HG03442 (cell line): ENCODE measurements around the gene RAX.
A peak's percentile ranks its signal among the peaks of the same experiment; 100 is the strongest.

Source experiments
- ATAC-seq: cut with Tn5 transposase; IDR thresholded peaks from one replicate; pipeline ENCODE4 v1.9.1; 2021; ENCODE audit warnings: mild to moderate bottlenecking, moderate library complexity; ENCODE audit not compliant: unreplicated experiment

The RAX gene

DNA sequence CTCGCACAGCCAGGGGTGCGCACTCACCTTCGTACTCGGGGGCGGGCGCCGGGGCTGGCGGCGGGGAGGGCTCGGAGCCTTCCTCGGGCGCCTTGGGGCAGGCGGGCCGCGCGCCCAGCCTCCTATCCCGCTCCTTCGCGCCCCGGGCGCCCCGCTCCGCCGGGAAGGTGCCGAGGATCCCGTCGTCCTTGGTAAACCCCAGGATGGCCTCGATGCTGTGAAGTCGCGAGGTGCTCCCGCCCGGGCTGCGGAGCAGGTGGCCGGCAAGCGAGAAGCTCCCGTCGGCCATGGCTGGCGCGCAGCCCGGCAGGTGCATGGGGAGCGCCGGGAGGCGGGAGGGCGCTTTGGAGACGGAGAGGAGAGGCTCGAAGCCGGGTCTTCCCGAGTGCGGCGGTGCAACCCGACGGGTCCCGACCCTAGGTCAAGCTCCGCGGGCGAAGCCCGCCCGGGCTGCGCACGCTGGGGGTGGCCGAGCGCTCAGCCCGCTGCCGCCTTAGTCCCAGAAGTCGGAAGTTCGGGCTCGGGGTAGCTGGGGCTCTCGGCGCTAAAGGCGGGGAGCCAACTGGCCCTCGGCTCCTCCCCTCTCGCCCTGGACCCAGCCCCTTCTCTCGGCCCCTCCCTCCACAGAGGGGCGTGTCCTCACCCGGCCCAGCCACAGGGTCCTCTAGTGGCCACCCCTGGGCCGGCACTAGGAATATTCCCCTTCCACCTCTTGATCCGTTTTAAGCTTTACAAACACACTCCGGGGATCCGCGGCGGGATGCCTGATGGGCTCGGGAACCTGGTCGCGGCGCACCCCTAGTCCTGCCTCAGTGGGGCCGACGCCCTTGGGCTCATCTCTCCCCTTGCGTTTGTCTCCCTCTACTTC, at the start of gene RAX:
Gene RAX (minus strand): TSS at position 564 of the 868 bp plus-strand sequence. CDS start 248 bp downstream, at position 316.
- ATAC-seq, result no peak

DNA sequence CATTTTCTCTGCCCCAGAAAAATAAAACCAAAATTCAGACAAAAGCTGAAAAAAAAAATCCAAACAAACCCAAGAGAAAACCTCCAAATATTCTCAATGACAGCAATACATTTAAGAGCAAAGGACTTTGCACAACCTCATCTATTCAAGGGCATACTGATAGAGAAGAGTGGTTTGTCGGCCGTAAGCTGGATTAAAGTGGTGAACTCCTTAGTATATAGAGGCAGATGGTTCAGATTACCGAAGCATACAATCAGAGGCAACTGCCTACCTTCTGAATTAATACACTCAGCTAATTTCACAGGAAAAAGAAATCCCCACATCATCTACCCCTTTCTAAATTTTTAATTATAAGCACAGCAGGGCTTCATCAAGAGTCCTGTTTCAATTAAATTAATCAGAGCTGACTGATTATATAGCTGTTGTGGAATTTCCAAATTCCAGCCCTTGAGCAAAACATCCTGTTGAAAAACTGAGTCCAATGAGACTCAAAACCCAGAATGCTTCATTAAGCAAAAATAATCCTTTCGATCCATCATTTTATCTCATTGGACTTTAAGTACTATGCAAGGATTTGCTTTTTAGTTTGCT, 45.3 kb upstream of the RAX start, which contains the start of gene CPLX4:
Gene CPLX4 (minus strand): TSS at position 190 of the 591 bp plus-strand sequence. CDS start 187 bp downstream, at position 3.
- no peak for ATAC-seq

DNA sequence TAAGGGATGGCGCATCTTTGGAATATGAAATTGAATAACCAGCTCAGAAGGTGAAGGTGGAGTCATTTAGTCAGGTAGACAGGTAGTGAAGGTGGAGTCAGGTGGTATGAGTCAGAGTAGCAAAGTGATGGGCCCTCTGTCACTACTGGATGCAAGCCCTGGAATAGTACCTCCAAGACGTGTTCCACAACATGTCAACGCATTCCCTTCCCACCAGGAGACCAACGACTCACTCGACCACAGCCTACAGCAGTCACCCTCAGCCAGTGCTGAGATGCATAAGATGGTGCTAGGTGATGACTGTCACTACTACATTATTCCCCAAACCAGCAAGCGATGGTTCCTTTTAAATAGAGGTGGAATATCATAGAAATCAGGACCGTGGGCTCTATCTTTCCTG, 38.4 kb upstream of the RAX start:
- no peak for ATAC-seq

DNA sequence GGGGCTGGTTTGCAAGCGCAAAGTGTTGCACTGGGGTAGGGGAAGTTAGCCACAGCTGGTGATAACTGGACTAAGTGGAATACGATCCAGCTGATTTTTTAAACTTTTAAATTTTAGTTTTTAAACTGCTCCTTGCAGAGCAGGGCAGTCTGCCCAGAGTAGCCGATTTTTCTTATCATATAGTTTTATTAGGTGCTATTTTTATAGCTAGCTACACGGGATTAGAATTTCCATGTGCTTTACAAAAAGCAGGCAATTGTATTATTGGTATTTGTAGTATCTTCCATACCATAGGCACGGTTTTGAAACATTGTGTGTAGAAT, 35.6 kb upstream of the RAX start:
- no peak for ATAC-seq

DNA sequence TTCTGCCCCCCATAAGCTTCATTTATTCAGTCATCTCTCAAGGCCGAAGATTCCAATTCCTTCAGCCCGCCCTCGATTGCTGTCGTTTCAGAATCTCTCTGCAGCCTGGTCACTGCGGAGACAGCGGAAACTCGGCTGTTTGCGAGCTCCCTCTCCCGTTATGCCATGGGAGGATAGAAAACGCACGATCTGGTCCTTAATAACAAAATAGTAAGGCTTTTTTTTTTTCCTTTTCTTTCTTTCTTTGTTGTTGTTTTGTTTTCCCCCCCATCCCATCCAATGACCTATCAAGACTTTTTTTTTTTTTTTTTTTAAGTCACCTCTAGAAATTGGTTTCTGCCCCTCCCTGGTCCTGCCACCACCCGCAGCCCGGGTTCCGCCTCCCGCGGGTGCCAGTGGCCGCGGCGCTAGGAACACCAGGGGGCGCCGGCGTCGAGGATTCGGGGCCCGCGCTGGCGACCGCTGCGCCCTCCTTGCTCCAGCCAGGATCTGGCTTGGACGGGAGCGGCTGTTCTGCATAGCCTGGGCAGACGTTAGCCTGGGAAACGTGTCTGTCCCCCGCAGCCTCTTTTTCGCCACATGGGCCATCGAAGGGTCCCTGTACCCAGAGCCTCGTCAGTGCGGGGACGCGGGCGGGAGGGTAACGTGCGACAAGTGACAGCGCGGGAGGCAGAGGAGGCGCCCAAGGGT, 35.1 kb upstream of the RAX start:
- ATAC-seq, result peak; percentile 88

DNA sequence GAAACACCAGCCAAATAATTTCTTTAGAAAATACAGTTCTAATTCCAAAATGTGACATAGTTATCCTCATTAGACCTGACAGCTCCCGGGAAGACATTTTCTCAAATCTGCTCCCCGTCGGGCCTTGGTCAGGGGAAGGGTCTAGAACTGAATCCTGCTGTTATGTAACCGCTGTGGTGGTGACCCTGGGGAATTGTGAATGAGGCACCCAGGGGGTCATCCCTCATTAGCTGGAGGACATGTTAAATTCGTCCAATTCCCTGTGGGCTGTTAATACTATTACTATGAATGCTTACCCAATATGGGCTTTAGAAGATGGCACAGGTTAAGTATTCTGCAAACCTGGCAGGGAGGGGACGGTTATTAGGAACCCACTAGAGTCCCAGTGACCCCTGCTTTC, 33.4 kb upstream of the RAX start:
- ATAC-seq, result no peak

DNA sequence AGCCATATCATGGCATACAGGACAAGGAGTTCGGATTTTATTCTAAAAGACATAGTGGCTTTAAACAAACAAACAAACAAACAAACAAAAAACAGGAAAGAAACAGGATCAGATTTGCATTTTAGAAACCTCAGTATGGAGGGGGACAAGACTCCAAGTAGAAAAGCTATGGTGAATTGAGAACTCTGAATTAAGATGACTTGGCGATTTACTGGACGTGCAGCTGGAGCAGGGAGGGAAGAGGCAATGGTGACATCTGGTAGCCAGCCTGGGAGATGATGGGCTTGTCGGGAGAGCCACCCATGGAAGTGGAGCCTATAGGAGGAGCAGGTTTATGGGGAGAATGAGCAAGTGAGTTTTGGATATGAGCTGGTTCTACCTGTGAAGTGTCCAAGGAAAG, 32.0 kb upstream of the RAX start:
- no peak for ATAC-seq

DNA sequence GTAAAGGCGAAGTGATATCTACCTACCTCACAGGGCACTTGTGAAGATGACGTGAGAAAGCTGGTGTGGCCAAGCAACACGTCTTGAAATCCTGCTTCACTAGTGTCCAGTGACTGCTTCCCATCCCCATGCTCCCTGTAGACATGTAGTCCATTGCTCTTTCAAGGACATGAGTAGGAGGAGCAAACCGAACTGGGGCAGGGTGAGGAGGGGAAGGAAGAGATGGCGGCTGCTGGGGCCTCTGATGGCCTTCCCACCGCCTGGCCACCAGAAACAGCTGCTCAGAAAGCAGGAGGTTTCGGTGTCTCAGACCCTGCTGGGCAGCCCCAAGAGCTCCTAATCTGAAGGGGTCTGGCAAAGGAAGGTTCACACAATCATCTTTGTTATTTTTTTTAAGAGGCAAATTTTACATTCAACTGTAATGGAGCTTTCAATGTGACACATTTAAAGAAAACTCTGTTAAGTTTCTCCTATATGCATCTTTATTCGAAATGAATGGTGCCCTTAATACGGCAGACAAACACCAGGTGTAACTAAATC, 30.5 kb upstream of the RAX start:
- no peak for ATAC-seq

DNA sequence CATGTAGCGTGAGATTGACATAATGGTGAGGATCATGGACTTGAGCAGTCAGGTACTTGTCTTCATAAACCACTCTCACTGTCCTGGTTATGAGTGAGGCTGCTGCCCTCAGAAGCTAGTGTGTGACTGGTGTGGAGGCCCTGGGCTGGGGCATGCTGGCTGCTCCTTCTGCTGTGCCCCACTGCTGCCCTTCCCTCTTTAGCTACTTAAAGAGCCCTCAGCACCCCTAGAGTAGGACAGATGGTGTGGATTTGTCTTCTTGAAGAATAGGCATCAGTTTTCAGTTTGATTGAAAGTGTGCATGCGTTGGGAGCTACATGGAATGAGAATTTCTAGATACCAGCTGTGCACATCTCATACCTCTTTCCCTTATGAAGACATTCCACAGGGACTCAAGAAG, 29.8 kb upstream of the RAX start:
- ATAC-seq, result no peak

DNA sequence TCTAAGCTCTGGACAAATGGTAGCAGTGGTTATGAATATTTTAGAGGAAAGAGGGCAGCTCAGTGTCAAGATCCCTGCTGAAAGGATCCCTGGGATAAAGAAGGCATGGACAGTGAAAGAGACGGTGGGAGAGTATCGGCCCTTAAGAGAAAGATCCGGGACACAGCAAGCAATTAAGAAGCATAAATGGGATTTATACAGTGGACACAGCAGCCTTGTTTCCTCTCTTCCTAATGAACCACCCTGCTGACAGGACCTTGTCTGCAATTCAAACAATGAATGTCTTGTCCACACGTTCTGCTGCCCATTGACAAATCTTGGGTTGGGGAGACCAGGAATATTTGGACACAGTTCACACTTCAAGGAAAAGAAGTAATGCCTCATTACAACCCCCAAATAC, 28.7 kb upstream of the RAX start:
- ATAC-seq, result no peak

DNA sequence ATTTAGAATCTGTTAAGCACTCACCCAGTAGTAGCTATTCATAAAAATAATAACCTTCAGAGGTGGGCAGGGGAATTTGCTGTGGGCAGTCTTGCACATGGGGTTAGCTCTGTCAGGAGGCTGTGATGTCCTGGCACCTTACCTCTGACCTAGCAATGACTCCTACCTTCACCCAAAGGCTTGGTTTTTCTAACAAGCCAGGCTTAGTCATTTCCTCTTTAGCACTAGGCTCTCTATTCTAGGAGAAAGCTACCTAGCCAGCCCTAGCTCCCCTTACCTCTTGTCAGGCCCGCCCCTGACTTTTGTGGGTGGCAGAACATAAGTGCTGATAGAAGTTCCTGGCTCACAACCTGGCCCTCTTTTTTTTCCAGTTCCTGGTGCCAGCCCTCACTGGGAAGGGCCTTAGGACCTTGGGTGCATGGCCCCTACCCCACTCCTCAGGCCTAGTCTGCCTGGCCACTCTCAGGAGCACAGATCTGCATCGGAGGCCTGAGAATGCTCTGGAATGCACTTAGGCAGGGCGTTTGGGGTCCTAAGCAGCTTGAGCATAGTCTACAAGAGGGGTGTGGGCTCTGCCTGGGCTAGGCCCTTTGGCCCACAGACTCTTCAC, 27.5 kb upstream of the RAX start:
- ATAC-seq, result no peak

DNA sequence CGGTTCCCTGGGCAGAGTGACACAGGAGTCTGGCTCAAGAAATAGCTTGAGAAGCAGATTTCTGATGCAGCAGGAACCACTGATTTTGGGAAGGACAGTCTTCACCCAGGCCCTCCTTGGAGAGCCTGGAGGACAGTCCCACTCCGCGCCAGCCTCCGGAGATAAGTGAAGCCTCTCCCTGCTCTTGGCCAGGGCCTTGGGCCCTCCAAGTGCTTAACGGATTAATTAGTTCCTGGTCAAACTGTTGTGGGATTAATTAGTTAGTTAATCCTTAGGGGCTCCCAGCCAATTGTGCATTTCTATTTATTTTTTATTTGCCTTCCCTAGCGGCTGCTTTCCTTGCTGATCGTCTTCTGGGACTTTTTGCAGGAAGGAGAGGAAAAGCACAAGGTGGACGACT, 25.6 kb upstream of the RAX start:
- ATAC-seq, result no peak

DNA sequence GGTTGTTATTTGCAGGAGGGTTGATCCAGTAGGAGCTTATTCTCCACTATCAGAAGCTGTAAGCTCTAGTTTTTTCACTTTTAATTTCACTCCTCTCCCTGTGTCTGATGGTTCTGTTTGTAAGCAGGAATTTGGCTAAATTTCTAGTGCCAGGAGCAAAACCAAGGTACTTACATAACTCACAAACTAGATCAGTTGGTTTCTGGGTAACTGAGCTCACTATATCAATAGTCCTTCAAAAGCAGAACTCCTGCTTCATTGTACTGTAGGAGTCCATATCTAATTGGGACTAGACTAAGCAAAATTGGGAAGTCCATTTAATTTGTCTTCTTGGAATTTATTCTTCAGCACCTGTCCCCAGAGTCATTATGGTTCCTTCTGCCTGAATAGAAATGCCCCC, 20.1 kb upstream of the RAX start:
- ATAC-seq, result no peak

DNA sequence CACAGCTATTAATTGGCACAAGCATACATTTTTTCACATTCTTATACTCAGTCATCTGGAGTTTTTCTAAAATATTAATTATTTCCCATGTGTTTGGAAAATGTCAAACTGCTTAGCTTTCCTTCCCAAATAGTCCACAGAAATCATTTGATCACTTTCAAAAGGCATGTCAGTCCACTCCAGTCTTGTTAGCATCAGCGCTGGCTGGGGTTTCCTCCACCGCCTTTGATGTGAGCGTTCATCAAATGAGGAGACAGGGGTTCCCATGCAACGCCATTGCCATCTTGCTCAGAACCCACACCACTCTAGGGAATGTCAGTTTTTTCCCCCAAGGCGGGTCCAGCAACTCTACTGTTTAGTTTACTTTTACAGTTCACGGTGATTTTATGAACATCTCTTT, 13.1 kb upstream of the RAX start:
- no peak for ATAC-seq

DNA sequence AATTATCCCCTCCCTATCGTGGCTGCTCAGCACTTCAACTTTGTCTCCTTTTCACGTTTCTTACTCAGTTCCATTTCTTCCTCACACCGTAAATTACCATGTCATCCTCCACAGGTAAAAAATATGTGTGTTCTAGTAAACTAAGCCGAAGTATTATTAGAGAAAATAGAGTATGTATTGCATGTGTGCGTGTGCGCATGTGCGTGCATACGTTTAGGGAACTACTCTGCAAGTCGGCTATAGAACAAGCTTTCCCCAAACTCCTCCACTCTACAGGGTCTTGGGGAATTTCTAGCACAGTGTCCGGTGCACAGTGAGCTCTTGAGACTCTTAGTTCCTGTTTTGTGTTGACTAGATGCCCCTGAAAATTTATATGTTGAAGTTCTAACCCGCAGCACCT, 9.1 kb upstream of the RAX start:
- ATAC-seq, result no peak

DNA sequence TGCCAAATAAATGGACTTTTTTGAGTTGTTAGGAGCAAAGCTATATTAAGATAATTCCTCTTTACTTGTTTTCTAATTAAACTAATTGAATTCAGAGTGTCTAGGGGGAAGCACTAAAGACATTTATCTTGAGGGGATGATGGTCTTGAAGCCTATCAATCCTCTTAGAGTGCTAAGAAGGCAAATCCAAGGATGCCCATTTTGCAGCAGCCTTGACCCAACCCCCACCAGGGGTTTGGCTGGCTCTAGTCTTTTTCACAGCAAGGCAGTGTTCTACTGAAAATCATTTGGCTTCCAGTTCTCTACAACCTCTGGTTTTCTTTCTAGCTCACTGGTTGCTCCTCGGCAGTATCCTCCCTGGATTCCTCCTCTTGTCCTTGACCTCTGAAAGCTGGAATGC, 6.5 kb upstream of the RAX start:
- no peak for ATAC-seq

DNA sequence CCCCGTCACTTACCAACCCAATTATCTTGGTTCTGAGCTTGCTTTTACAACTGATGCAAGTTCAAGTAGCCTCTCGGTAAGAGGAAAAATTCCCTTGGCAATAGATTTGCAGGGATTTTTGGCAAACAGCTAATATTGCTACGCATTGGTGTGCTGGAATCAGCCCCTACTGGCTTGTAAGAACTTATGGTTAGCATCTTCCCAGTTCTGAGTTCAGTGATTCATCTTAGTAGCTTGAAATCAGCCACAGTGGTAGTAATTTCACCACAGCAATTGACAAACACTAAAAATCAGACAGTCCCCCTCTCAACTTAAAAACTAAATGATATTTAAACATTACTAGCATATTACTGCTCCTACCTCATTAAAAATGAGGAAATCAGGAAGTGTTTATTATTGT, 5.9 kb upstream of the RAX start:
- no peak for ATAC-seq

DNA sequence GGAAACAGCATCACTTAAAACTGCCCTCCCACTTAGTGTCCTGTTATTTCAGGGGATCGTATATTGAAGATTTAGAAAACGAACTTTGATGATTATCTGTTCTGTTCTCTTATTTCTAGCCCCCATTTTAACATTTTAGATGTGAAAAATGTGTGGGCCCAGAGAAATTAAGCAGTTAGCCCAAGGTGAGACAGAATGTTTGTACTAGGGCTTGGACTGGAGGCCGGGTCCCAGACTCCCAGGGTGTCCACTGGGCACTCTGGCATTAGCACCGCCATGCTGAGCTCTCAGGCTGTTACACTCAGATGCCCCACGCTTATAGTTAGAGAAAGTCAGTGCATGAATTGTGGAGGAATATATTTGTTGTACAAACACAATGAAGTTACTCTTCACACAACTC, 5.5 kb upstream of the RAX start:
- ATAC-seq, result no peak

DNA sequence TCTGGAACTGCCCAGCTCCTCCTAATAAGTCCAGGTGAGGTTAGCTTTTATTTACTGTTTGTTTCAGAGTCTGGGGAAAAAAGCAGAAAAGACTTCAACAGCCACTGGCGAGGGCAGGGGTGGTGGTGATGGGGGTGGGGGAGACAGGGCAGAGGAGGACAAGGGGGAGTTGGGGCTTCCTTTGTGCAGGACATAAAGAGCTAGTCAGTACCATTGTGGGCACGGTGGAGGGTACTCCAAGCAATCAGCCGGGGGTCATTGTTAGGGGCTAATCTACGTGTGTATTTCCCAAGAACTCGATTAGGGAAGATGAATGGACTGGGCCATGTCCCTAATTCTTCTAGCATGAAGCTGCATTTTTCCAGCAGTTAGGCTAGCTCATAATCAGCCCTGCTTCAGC, 2.8 kb upstream of the RAX start:
- no peak for ATAC-seq

DNA sequence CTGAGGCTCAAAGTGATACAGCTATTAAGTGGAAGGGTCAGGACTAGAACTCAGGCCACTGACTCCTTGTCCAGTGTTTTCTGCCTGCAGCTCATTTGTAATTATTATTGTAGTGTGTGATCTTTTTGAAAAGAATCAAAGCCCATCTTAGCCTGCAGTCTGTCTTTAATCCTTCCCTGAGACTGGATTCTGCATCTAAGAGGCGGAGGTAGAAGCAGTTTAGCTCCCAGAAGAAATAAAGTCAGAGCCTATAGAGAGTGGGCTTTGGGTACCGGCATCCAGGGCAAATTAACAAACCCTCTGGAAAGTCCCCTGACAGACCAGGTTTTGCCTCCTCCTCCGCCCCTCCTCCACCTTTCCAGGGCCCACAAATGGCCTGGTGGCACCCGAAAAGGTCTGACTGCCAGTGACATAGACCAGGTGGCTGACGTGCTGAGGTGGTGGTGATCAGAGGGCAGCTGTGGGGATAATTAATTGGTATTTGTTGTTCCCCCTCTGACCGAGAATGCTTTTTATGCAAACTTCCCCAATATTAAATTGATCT, 2.2 kb upstream of the RAX start:
- no peak for ATAC-seq

DNA sequence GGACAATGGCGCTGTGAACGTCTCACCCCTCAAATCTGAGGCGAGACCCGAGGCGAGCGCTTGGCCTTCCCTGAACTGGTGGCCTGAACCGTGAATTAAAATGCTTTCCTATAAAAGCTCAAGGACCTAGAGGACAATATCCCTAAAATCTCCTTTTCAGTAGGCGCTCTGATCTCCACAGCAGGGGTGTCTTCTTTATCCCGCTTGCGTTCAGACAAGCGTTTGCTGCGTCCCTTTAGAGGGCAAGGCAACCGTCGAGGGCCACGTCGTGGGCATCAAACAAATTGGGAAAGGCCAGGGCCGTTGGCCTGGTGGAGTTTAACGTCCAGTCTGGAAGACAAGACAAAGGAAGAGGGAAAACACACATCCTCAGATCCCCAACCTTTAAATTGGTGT, 1.3 kb upstream of the RAX start:
- no peak for ATAC-seq
